ENCODE measurements around the gene KAT6B.
"Not testable (repeated sequence)": the region's sequence is repeated elsewhere in the genome, so short reads cannot be mapped to it uniquely, and the experiment has no call there.

The KAT6B gene

DNA sequence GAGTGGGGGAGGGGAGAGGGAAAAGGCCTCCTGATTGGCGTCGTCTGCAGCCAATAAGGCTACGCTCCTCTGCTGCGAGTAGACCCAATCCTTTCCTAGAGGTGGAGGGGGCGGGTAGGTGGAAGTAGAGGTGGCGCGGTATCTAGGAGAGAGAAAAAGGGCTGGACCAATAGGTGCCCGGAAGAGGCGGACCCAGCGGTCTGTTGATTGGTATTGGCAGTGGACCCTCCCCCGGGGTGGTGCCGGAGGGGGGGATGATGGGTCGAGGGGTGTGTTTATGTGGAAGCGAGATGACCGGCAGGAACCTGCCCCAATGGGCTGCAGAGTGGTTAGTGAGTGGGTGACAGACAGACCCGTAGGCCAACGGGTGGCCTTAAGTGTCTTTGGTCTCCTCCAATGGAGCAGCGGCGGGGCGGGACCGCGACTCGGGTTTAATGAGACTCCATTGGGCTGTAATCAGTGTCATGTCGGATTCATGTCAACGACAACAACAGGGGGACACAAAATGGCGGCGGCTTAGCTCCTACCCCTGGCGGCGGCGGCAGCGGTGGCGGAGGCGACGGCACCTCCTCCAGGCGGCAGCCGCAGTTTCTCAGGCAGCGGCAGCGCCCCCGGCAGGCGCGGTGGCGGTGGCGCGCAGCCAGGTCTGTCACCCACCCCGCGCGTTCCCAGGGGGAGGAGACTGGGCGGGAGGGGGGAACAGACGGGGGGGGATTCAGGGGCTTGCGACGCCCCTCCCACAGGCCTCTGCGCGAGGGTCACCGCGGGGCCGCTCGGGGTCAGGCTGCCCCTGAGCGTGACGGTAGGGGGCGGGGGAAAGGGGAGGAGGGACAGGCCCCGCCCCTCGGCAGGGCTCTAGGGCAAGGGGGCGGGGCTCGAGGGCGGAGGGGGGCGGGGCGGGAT lies at the start of gene KAT6B:
Gene KAT6B (plus strand): TSS at position 459 of the 903 bp plus-strand sequence. CDS start 16,258 bp downstream, outside the sequence.
- DNase-seq: peak; percentile 97 to 100 (median 100)

DNA sequence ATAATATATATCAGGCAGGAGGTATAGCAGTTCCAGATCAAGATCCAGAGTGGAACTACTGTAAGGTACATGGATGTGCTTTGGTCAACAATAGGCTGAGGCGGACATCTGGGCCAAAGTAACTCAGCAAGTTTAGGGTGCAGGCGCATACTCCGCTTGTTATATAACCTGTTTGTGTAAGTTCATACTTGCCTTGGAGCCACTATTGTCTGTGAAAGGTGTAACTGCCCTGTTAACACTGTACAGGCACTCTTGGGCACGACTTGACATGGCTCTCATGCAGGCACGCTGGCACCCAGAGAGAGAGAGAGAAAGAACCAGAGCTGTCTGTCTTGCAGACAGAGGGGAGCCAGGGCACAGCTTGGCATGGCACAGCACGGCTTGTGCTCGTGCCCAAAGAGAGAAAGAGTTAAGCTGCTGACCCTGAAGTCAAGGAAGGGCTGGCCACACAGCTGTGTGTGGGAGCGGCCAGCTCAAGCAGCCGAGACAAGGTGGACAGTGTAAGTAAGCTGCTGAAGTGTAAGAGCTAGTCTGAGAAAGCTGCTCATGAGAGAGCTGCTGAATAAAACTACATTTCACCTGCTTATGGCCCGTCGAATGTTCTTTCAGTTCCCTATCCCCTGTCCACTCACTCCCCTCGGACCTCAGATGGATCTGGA lies 47.8 kb upstream of the KAT6B start:
- no peak for DNase-seq

GRCh38 chr10:74781870-74782269 lies 44.5 kb upstream of the KAT6B start:
- not testable (repeated sequence) for DNase-seq

DNA sequence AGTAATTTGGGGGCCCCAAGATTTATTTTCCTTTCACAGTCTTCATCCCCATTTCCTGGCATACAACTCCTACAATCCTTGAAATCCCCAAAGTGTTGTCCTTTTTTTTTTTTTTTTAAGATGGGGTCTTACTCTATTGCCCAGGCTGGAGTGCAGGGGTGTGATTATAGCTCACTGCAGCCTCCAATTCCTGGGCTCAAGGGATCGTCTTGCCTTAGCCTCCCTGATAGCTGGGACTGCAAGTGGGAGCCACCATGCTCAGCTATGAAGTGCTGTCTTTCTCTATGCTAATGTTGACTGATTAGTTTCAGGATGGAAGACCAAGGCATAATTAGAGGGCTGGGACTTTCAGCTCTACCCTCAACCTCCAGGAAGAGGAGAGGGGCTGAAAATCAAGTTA lies 41.9 kb upstream of the KAT6B start:
- DNase-seq: no peak

DNA sequence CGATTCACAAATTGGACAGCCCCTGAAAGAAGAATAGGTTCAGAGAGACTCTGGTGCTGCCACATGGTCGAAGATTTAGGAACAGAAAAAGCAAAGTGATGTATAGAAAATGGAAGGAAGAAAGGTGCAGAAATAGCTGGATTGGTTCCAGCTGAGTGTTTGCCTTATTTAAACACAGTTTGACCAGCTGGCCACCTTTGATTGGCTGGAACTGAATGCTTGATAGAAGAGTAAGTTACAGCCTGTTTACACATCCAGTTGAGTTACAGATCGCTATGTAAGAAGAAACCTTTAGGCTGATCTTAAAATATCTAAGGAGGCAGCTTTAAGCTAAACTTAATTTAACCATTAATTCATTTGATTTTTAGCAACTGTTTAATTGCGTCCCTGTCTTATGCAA lies 40.3 kb upstream of the KAT6B start:
- DNase-seq: no peak

GRCh38 chr10:74787457-74787856 lies 38.9 kb upstream of the KAT6B start:
- DNase-seq: no peak

- DNase-seq: not testable (repeated sequence)
Observed at GRCh38 chr10:74791979-74792378, 34.4 kb upstream of the KAT6B start.

GRCh38 chr10:74792726-74793125 lies 33.7 kb upstream of the KAT6B start:
- no peak for DNase-seq

DNA sequence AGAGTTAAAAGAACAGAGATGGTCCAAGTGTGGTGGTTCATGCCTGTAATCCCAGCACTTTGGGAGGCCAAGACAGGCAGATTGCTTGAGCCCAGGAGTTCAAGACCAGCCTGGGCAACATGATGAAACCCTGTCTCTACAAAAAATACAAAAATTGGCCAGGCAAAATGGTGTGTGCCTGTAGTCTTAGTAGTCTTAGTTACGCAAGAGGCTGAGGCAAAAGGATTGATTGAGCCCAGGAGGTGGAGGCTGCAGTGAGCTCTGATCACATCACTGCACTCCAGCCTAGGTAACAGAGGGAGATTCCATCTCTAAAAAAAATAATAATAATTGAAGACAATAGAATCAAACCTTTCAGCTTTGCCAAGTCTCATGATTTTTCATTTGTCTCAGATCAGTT lies 33.2 kb upstream of the KAT6B start:
- not testable (repeated sequence) for DNase-seq

DNA sequence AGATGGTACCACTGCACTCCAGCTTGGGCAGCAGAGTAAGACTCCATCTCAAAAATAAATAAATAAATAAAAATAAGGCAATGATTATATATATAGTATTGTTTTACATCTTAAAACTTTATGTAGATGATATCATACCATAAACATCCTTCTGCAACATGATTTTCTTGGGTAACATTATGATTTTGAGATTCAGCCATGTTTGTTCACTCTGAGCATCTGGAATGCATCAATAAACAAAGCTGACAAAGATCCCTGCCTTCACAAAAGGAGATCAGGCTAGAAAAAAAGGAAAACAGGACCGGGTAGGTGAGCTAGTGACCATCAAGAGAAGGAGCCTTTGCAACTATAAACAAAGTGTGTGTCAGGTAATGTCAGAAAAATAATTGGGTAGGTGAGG lies 31.9 kb upstream of the KAT6B start:
- DNase-seq: no peak

- DNase-seq: no peak
Observed at GRCh38 chr10:74797550-74797949, 28.9 kb upstream of the KAT6B start.

DNA sequence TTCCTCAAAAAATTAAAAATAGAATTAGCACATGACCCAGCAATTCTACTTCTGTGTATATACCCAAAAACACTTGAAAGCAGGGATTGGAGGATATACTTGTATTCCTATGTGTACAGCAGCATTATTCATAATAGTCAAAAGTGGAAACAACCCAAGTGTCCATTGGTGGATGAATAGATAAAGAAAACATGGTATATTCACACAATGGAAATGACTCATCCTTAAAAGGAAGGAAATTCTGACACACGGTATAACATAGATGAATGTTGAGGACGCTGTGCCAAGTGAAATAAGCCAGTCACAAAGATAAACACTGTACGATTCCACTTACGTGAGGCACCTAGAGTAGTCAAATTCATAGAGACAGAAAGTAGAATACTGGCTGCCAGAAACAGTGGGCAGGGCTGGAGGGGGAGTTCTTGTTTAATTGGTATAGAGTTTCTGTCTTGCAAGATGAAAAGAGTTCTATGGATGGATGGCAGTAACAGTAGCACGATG lies 26.6 kb upstream of the KAT6B start:
- DNase-seq: no peak

DNA sequence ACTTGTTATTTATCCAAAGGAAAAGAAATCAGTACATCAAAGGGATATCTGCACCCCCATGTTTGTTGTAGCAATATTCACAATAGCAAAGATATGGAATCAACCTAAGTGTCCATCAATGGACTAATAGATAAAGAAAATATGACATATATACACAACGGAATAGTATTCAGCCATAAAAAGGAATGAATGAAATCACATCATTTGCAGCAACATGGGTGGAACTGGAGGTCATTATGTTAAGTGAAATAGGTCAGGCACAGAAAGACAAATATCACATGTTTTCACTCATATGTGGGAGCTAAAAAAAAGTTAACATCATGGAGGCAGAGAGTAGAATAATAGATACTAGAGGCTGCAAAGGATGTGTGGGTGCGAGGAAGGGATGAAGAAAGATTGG lies 25.0 kb upstream of the KAT6B start:
- DNase-seq: no peak

DNA sequence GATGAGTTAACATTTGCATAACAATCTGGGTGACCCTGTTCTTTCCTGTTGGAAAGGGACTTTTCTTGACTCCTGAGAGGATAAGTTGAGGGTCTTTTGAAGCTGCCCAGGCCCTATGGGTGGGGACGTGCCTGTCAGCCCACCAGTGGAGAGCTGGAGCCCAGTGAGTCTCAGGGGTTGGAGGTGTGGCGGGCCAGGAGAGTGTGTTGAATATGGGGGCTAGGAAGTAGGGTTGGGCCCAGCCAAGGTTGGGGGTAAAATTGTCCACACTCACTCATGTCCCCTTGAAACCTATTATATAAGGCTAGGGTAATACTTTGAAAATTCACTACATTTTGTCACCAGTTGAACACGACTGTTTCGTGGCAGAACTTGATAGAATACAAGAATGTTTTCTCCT lies 17.9 kb upstream of the KAT6B start:
- no peak for DNase-seq

DNA sequence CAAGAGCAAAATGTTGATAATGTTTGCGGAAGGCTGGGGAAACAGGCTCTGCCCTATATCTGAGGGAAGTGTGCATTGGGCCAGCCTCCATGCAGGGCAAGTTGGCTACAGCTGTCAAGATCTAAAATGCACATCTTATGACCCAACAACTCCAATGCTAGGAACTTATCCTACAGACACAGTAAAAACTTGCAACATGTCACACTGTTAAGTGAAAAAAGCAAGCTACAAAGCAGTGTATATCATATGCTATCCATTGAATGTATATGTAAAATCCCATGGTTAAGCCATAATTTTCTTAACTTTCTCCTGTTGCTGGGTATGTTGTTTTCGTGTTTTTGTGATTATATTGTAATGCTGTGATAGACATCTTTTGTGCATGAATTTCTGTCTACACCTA lies 16.3 kb upstream of the KAT6B start:
- no peak for DNase-seq

- DNase-seq: no peak
Observed at GRCh38 chr10:74813381-74814259, 12.8 kb upstream of the KAT6B start.

GRCh38 chr10:74814797-74815196 lies 11.6 kb upstream of the KAT6B start:
- DNase-seq: no peak

GRCh38 chr10:74816824-74817498 lies 9.4 kb upstream of the KAT6B start:
- no peak for DNase-seq

- DNase-seq: no peak
Observed at GRCh38 chr10:74821501-74821900, 4.9 kb upstream of the KAT6B start.

DNA sequence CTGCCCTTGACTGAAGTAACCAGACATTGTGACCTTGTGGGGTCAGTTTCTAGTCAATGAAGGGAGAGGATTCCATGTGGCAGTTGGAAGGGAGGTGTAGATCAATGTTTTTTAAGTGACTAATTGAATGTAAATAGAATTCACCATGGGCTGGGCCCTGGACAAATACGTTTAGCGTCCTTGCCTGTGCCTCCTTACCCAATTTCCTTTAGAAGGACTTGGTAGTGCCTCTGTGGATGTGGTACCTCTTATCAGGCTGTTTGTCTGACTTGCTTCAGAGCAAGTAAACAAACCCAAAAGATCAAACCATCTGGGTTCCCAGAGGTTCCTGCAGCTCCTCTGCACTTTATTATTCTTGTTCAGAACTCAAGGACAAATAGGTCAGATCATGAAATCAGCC lies 4.3 kb upstream of the KAT6B start:
- no peak for DNase-seq

DNA sequence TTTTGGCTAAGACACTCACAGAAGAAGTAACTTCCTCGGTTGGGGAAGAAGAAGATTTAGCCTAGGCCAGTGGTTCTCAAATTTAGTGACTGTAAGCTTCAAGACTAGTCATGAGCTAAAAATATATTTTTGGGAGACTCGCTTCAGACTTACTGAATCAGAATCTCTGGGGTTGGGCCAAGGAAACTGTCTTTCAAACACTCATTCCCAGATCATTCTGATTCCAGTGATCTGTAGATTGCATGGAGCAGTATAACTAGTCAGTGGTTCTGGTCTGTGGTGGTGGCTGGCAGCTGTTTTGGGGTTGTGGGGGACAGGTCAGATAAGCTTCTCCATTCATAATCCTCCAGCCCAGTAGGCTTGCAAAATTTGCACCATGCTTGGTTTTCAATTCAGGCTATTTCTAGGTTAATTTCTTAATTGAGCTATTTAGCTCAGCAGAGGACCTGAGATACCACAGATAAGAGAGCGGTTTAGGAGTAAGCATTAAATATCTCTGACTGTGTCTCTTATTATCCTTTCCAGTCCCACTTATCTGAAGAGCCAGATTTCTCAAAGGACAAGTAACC lies 3.8 kb upstream of the KAT6B start:
- DNase-seq: no peak

All from anterior cingulate cortex (tissue), 58 donors.